Lower leg skin (tissue), 3 donors: Measurements from ENCODE around the gene USF2.

Experiments used
- CTCF ChIP-seq, 3 donors: fragments of 450-650 bp; IDR thresholded peaks; one replicate each; pipeline ENCODE4 v1.5.1; 2016; ENCODE audit warnings: antibody characterized with exemption in 3 of 3, mild to moderate bottlenecking in 3 of 3, moderate library complexity in 2 of 3
- POLR2A ChIP-seq, 2 donors: fragments of 450-650 bp; IDR thresholded peaks; one replicate each; pipeline ENCODE4 v1.6.1; 2016 to 2017; ENCODE audit warnings: antibody characterized with exemption in 2 of 2, mild to moderate bottlenecking in 1 of 2, moderate library complexity in 1 of 2

GRCh38 chr19:35251456-35251855, 17.3 kb upstream of the USF2 start:
- TF ChIP-seq POLR2A (IDR thresholded peaks at IDR 0.05) (no peak), CTCF (IDR thresholded peaks at IDR 0.05) (no peak)
